Skeletal muscle satellite cell (primary cell): Measurements from ENCODE around the gene UNC79.

Experiments
- H3K27me3 ChIP-seq: 2 replicates; pipeline ENCODE4 v1.7.0; 2013; ENCODE audit warnings: low read length; ENCODE audit not compliant: control insufficient read depth, insufficient read depth
- H3K36me3 ChIP-seq: 2 replicates; pipeline ENCODE4 v1.7.0; 2013; ENCODE audit warnings: mild to moderate bottlenecking, control low read depth, low read length; ENCODE audit not compliant: insufficient read depth
- H3K4me1 ChIP-seq: 2 replicates; pipeline ENCODE4 v1.7.0; 2013; ENCODE audit warnings: low read length; ENCODE audit not compliant: control insufficient read depth, insufficient read depth
- H3K4me2 ChIP-seq: 2 replicates; pipeline ENCODE4 v1.7.0; 2013; ENCODE audit warnings: mild to moderate bottlenecking, low read length
- H3K4me3 ChIP-seq: 2 replicates; pipeline ENCODE4 v1.7.0; 2013; ENCODE audit warnings: low read length
- H3K9ac ChIP-seq: 2 replicates; pipeline ENCODE4 v1.7.0; 2013; ENCODE audit warnings: mild to moderate bottlenecking, low read depth, low read length, moderate library complexity
- H3K9me3 ChIP-seq: replicated peaks from 2 replicates; pipeline ENCODE4 v1.7.0; 2013; ENCODE audit warnings: mild to moderate bottlenecking, control low read depth, low read length

Gene UNC79

DNA sequence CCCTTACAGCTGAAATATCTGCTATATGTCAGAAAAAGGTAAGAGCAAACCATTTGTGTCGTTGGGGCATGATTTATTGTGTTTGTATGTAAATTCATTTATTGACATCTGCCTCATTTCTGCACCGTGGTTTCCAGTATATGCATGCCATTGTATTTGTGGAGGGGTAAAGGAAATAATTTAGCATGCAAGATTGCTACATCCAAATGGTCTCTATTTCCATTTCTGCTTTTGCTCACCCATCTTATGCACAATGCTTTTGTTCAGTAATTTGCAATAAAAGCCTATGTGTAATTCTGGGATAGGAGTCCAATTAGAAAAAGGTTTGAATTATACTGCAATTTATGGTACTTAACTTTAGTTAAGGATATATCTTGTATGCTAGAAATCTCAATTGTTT, 101.8 kb downstream of the UNC79 start:
- no peak overlapping the region for H3K4me3 ChIP-seq
- H3K36me3 ChIP-seq = no peaks in the 10 kb centered on the region
- H3K4me2 ChIP-seq = no peak overlapping the region
- H3K9ac ChIP-seq = no peak overlapping the region
- H3K27me3 ChIP-seq = no peaks in the 10 kb centered on the region
- no peaks in the 10 kb centered on the region for H3K4me1 ChIP-seq
- no peaks in the 10 kb centered on the region for H3K9me3 ChIP-seq

GRCh38 chr14:93533437-93533836, 102.7 kb downstream of the UNC79 start:
- Histone ChIP-seq H3K4me3 (no peak overlapping the region), H3K27me3 (no peaks in the 10 kb centered on the region), H3K4me1 (no peaks in the 10 kb centered on the region), H3K9ac (no peak overlapping the region), H3K4me2 (no peak overlapping the region), H3K9me3 (no peaks in the 10 kb centered on the region), H3K36me3 (no peaks in the 10 kb centered on the region)

DNA sequence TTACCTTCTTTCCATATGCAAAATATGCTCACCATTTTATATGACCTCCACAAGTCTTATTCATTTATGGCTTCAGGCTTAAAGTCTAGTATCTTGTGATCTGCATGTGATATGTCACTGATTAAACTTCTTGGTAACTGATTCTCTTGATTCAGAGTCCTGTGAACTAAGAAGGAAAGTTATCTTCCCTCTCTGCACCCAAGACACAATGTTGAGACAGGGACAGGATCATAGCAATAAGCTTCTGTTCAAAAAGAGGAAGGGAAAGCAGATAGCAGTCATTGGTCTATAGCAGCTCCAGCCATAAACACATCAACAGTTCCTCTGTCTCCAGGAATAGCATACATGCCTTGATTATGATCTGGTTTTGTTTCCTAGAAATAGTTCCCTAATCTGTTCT, 103.1 kb downstream of the UNC79 start:
- Histone ChIP-seq H3K4me3 (no peak overlapping the region), H3K27me3 (no peaks in the 10 kb centered on the region), H3K36me3 (no peaks in the 10 kb centered on the region), H3K9ac (no peak overlapping the region), H3K4me2 (no peak overlapping the region), H3K9me3 (no peaks in the 10 kb centered on the region), H3K4me1 (no peaks in the 10 kb centered on the region)

DNA sequence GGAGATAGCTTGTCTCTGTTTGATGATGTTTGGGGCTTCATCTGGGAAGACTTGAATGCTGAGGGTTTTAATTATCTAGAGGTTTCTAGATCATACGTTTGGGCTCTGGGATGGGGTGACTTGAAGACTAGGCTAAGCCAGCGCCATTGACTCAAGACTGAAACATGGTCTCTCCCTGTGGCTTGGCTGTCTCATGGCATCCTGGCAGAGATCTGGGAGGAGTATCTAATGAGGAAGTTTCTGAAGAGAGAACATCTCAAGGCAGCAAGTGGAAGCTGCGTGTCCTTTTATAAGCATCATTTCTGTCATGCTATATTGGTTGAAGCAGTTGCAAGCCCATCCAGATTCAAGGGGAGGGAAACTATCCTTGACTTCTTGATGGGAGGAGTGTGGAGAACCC, 104.8 kb downstream of the UNC79 start:
- H3K9ac ChIP-seq = no peak overlapping the region
- no peaks in the 10 kb centered on the region for H3K4me1 ChIP-seq
- H3K4me3 ChIP-seq = no peak overlapping the region
- H3K9me3 ChIP-seq = no peaks in the 10 kb centered on the region
- H3K36me3 ChIP-seq = no peaks in the 10 kb centered on the region
- no peaks in the 10 kb centered on the region for H3K27me3 ChIP-seq
- no peak overlapping the region for H3K4me2 ChIP-seq

GRCh38 chr14:93536945-93537344, 106.2 kb downstream of the UNC79 start:
- Histone ChIP-seq H3K36me3 (no peaks in the 10 kb centered on the region), H3K4me3 (no peak overlapping the region), H3K9me3 (no peaks in the 10 kb centered on the region), H3K4me2 (no peak overlapping the region), H3K9ac (no peak overlapping the region), H3K4me1 (no peaks in the 10 kb centered on the region), H3K27me3 (no peaks in the 10 kb centered on the region)

DNA sequence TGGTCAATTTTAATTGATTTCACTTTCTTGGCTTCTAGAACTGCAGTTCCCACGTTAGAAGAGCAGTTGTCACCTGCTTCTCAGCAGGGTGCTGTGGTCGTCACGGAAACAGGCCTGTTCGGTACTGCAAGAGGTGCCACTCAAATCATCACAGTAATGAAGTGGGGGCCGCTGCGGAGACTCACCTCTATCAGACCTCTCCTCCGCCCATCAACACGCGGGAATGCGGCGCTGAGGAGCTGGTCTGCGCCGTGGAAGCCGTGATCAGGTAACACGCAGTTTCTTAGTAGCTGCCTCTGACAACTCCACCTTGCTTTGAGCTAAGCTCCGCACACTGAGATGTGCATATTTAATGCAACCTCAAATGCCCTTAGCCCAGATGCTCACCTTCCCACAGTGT, 107.2 kb downstream of the UNC79 start:
- H3K9me3 ChIP-seq = no peaks in the 10 kb centered on the region
- H3K9ac ChIP-seq = no peak overlapping the region
- H3K4me3 ChIP-seq = no peak overlapping the region
- H3K27me3 ChIP-seq = no peaks in the 10 kb centered on the region
- H3K4me2 ChIP-seq = no peak overlapping the region
- no peaks in the 10 kb centered on the region for H3K36me3 ChIP-seq
- H3K4me1 ChIP-seq = no peaks in the 10 kb centered on the region

- Histone ChIP-seq H3K9me3 (no peaks in the 10 kb centered on the region), H3K4me3 (no peak overlapping the region), H3K4me2 (no peak overlapping the region), H3K9ac (no peak overlapping the region), H3K27me3 (no peaks in the 10 kb centered on the region), H3K36me3 (no peaks in the 10 kb centered on the region), H3K4me1 (no peaks in the 10 kb centered on the region)
Measured at GRCh38 chr14:93538413-93538812, 107.7 kb downstream of the UNC79 start.

GRCh38 chr14:93540235-93540634, 109.5 kb downstream of the UNC79 start:
- no peaks in the 10 kb centered on the region for H3K27me3 ChIP-seq
- no peaks in the 10 kb centered on the region for H3K36me3 ChIP-seq
- no peaks in the 10 kb centered on the region for H3K4me1 ChIP-seq
- H3K4me3 ChIP-seq = no peak overlapping the region
- H3K9me3 ChIP-seq = no peaks in the 10 kb centered on the region
- H3K4me2 ChIP-seq = no peak overlapping the region
- no peak overlapping the region for H3K9ac ChIP-seq

DNA sequence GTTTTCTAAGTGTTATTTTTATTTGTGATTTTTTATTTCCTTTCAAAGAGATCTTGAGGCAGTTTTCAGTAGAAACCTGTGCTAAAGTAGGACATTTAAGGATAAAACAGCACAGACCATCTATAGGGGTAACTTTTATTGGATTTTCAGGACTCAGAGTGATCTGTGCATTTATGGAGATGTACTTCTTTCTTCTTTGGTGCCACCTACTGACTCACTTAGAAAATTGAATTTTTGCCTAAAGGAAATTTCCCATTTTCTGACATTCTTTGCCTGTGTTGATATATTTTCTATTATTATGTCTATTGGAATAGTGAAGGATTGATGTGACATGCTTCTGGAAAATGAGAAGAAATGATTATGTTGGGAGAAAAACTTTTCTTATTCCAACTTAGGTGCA, 113.0 kb downstream of the UNC79 start:
- no peaks in the 10 kb centered on the region for H3K9me3 ChIP-seq
- no peak overlapping the region for H3K4me3 ChIP-seq
- no peak overlapping the region for H3K9ac ChIP-seq
- H3K36me3 ChIP-seq = no peaks in the 10 kb centered on the region
- H3K27me3 ChIP-seq = peaks cover 5% of the 10 kb centered on the region
- H3K4me2 ChIP-seq = no peak overlapping the region
- H3K4me1 ChIP-seq = no peaks in the 10 kb centered on the region

DNA sequence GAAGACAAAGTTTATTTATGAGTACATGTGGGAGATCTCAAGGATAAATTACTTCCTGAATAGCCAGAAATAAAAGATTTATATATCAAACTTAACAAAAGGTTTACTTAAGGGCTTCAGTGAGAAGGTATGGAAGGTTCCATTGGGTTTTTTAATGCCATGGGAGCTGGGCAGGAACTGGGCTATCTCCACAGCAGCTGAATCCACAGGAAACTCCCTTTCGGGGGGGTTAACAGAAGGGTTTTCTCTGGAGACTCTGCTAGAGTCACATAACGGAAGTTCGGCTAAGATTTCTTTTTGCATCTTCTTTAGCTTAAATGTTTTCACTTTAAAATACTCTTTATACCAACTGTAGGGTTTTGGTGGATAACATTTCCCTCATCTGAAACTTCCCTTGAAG, 113.5 kb downstream of the UNC79 start:
- H3K4me3 ChIP-seq = no peak overlapping the region
- no peaks in the 10 kb centered on the region for H3K36me3 ChIP-seq
- H3K4me2 ChIP-seq = no peak overlapping the region
- H3K9ac ChIP-seq = no peak overlapping the region
- H3K9me3 ChIP-seq = no peaks in the 10 kb centered on the region
- peaks cover 5% of the 10 kb centered on the region for H3K27me3 ChIP-seq
- no peaks in the 10 kb centered on the region for H3K4me1 ChIP-seq

DNA sequence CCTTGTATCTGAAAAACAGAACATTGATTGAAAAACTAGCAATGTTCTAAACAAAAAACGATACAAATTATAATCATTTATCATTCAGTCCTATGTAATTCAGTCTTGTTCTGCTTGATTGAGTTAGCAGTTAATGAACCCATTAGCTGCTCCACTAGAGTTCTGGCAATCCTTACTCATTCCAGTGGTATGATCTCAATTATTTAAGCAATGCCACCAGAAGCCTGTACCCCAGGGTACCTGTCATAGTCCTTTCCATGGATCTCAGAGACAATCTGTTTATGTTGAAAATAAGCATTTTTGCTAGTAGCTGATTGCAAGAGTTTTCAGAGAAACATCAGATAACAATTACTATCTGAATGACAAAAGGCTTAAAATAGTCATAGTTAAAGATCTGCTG, 115.9 kb downstream of the UNC79 start:
- Histone ChIP-seq H3K9me3 (no peaks in the 10 kb centered on the region), H3K4me3 (no peak overlapping the region), H3K4me2 (no peak overlapping the region), H3K27me3 (peaks cover 5% of the 10 kb centered on the region), H3K36me3 (no peaks in the 10 kb centered on the region), H3K4me1 (no peaks in the 10 kb centered on the region), H3K9ac (no peak overlapping the region)

DNA sequence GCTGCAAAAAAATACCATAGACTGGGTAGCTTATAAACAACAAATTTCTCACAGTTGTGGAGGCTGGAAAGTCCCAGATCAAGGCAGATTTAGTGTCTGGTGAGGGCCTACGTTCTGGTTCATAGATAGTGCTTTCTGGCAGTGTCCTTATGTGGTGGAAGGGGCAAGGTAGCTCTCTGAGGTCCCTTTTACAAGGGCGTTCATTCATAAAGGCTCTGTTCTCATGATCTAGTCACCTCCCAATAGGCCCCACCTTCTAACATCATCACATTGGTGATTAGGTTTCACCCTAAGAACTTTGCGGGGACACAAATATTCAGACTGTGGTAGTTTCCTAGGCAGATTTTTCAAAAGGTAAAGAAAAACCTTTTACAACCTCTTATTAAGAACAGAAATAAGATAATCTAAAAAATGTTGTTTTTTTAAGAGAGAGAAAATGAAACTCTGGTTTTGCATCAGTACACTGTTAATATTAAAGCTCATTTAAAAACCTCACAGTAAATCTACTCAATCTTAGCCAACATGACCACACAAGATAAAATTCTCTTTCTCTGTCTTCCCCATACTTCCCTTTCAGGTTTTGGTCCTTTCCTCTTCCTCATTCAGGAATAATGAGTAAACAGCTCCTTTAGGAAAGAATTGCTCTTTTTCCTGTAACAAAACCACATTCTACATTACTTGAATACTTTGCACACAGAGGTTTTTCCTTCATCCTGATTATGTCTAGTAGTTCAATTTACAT, 117.5 kb downstream of the UNC79 start:
- Histone ChIP-seq H3K27me3 (peaks cover 5% of the 10 kb centered on the region), H3K4me1 (no peaks in the 10 kb centered on the region), H3K4me2 (no peak overlapping the region), H3K36me3 (no peaks in the 10 kb centered on the region), H3K4me3 (no peak overlapping the region), H3K9me3 (no peaks in the 10 kb centered on the region), H3K9ac (no peak overlapping the region)
